Activated T-cell treated with anti-CD3 and anti-CD28 coated beads, Interleukin-2, amount 50 U/mL, for 1 hour (primary cell): ENCODE measurements around the gene MT1F.
"Not testable (repeated sequence)": the region's sequence is repeated elsewhere in the genome, so short reads cannot be mapped to it uniquely, and the experiment has no call there.

Source experiments
- DNase-seq: peaks from one replicate; pipeline ENCODE4 v3.0.0-alpha.2; 2020

The MT1F gene

GRCh38 chr16:56673921-56674320 lies 16.2 kb downstream of the MT1F start:
- DNase-seq: no peak

DNA sequence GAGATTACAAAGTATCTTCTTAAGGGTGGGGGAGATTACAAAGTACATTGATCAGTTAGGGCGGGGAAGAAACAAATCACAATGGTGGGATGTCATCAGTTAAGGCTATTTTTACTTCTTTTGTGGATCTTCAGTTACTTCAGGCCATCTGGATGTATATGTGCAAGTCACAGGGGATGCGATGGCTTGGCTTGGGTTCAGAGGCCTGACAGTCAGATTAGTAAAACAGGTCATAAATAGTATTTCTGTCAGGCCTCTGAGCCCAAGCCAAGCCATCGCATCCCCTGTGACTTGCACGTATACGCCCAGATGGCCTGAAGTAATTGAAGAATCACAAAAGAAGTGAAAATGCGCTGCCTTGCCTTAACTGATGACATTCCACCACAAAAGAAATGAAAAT lies 16.8 kb downstream of the MT1F start:
- DNase-seq: not testable (repeated sequence)

DNA sequence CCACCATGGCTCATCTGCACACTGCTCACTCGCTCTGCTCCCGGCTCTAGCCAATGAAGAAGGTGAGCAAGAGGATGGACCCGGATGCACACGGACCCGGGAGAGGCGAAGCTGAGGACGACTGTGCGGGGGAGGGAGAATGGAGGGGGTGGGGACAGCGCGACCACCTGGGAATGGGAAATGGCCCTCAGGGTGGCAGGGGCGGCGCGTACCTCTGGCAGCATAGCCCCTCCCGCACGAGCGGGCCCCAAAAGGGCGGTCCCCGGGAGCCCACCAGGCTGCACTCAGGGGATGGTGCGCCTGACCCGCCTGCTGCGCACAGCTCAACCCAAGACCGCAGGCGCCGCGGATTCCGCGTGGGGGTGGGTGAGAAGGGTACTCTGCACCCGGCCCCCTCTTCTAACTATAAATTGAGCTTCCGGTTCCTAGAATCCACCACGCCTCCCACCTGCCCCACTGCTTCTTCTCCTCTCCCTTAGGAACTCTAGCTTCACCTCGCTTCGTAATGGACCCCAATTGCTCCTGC lies 18.0 kb downstream of the MT1F start:
- DNase-seq: peak; percentile 60

DNA sequence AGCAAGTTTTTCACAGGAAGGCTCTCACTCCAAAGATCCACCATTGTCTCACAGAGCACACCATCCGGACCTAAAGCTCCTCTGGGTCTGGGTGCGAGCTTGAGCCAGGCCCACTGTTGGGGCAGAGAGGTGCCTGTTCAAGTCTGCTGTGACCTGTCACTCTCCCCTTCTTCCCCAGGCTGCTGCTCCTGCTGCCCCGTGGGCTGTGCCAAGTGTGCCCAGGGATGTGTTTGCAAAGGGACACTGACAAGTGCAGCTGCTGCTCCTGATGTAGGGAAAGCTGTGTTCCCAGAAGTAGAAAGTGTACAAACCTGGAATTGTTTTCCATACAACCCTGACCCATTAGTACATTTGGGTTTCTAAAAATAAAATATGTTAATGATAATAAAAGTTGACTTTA lies 19.7 kb downstream of the MT1F start:
- no peak for DNase-seq

DNA sequence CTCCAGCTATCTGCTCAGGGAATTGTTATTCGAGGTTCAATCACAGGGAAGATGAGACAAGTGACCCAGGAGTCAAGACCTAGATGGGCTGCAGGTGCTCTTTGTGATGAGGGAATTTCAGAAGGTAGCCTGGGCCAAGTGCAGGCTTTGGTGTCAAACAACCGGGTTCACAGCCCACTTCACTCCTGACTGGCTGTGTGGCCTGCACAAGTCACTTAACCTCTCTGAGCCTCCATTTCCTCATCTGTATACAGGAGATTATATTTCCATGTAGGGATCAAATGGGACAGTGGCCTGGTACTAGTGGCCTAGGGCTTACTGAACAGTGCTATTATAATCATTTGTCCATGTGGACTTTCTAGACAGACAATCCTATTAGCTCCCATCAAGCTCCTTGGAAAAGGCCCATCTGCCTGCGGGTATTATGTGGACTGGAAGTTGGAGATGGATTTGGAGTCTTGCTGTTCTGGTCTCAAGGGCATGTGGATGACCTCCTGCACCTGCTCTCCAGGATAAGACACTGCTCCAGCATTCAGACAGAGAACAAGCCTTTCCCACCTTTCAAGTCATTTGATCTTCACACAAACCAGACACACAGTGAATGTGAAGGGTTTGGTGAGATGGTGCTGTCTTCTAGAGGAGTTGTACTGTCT lies 21.4 kb downstream of the MT1F start:
- DNase-seq: no peak

DNA sequence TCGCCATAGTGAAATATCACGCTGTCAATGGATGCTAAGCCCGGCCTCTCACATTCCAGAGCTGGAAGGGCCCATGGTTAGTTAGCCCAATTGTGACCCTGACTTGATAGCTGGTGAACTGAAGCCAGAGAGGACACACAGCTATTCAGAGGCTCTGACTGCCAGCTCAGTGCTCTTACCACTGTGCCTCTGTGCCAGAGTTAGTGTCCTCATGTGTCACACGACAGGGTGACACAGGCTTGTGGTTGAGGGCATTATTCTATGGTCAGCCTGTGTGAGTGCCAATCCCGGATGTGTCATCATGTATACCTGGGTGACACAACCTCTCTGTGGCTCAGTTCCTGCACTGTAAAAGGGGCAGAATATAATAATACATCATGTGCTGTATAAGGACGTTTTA lies 22.1 kb downstream of the MT1F start:
- DNase-seq: no peak

DNA sequence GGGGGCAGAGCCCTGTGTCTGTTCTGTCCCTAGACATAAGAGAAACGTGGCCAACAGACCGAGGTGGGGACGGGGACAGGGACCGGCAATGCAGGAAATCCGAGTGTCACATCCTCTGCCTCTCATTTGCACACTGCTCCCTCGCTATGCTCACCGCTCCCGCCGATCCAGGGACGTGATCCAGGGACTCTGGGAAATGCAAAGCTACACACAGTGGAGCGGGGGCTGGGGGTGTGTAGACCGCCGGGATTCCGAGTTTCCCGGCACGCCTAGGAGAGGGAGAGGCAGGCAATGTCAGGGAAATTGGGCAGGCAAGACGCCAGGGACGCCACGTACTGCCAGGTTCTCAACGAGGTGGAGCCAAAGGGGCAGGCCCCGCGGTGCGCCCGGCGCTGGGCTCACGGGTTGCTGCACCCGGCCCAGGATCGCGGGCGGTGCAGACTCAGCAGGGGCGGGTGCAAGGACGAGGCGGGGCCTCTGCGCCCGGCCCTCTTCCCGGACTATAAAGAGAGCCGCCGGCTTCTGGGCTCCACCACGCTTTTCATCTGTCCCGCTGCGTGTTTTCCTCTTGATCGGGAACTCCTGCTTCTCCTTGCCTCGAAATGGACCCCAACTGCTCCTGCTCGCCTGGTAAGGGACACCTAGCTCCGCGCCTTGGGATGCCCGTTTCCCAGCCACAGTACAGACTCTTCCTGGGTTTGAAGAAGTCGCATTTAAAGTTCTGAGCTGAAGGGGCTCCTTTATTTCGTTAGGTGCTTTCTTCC lies 24.4 kb downstream of the MT1F start, which contains the start of gene MT1X:
TSS of gene MT1X (plus strand) at position 532 of the 764 bp plus-strand sequence. CDS start at position 603, 71 bp downstream.
- peak; percentile 91 for DNase-seq

- DNase-seq: no peak
These were observed 25.1 kb downstream of the MT1F start for GRCh38 chr16:56682703-56683397.

DNA sequence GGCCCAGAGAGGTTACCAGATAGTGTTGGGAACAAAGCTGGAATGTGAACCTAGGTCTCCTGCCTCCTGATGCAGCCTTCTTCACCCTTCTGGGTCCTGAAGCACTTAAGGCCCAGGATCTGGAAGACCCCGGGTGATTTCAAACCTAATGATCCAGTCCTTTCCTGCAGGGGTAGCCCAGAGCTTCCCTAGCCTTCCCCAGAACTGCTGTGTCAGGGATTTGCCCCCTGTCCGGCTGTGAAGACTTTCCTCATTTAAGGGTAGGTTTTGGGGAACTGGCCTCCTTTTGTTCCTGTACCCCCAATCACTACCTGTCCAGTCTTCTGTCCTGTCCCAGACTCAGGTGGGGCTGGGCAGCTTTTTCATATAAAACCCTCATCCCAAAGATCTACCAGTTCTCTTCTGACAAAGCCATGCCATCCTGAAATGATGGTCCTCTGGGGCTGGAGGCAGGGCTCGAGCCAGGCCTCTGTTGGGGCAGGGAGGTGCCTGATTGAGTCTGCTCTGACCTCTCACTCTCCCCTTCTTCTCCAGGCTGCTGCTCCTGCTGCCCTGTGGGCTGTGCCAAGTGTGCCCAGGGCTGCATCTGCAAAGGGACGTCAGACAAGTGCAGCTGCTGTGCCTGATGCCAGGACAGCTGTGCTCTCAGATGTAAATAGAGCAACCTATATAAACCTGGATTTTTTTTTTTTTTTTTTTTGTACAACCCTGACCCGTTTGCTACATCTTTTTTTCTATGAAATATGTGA lies 25.8 kb downstream of the MT1F start:
- no peak for DNase-seq

GRCh38 chr16:56684256-56684925 lies 26.6 kb downstream of the MT1F start:
- no peak for DNase-seq

GRCh38 chr16:56684926-56685590 lies 27.3 kb downstream of the MT1F start:
- no peak for DNase-seq

DNA sequence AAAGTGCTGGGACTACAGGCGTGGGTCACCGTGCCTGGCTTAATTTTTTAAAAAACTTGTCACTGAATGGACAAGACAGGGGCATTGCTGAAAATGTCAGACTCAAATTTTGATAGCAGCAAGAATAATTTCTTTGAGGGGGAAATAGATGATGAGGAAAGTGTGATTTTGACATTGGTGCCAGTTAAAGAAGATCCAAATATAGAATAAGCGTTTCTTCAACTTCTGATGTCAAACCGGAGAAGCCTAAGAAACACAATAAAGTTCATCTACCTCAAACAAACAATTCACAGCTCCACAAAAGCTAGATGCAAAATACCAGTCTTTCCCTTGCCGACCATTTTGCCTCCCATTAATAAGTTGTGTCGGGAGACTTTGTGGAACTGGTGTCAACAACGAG lies 29.0 kb downstream of the MT1F start:
- no peak for DNase-seq

DNA sequence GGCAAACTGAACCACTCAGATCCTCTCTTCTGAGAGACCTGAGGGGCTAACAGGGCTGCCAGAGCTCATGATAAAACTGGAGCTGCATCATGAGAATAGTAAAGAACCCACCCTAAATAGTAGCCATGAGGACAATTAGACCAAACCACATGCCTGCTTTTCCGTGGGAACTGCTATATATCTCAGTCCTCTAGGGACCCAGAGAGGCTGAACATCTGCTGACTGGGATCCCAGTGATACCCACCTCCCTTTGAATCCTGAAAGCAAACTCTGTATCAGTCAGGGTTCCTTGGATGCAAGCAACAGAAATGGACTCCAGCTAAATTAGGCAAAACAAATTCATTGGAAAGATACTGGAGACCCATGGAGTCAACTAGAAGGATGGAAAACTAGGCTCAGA lies 31.0 kb downstream of the MT1F start:
- no peak for DNase-seq

- no peak for DNase-seq
These were observed 31.4 kb downstream of the MT1F start for GRCh38 chr16:56689171-56689570.

DNA sequence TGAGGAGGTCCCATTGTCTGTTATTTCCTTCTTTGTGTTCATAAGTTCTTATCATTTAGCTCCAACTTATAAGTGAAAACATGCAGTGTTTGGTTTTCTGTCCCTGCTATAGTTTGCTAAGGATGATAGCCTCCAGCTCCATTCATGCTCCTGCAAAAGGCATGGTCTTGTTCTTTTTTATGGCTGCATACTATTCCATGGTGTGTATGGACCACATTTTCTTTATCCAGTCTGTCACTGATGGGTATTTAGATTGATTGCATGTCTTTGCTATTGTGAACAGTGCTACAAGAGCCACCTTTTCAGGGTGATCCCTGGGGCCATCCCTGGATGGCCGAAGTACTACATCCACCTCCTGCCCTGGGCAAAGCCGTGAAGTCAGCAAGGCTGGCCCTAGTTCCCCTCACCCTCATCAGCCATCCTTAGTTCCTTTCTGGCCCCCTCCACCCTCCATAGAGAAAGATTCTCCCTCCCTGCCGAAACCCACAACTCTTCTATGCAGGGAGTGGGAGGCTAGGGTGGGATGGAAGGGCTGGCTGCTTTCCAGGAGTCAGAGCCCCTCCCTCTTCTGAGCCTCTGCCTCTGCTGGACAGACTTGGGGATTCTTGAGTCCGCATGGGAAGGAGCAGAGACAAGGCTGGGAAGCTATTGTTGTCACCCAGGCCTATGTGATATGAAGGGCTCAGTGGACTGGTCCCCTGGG lies 32.8 kb downstream of the MT1F start:
- DNase-seq: no peak

- no peak for DNase-seq
These were observed 34.1 kb downstream of the MT1F start for GRCh38 chr16:56691885-56692284.

- DNase-seq: no peak
These were observed 37.5 kb downstream of the MT1F start for GRCh38 chr16:56695246-56695645.

GRCh38 chr16:56697456-56698155 lies 39.8 kb downstream of the MT1F start:
- no peak for DNase-seq

DNA sequence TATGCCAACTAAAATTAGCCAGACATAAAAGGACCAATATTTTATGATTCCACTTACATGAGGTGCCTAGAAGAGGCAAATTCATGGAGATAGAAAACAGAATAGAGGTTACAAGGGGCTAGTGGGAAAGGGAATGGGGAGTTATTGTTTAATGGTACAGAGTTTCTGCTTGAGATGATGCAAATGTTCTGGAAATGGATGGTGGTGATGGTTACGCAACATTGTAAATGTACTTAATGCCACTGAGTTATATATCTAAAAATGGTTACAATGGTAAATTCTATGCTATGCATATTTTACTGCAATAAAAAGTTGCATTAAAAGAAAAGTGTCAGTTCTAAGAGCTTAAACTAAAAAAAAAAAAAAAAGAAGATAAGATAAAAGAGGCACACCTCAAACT lies 42.4 kb downstream of the MT1F start:
- DNase-seq: no peak

DNA sequence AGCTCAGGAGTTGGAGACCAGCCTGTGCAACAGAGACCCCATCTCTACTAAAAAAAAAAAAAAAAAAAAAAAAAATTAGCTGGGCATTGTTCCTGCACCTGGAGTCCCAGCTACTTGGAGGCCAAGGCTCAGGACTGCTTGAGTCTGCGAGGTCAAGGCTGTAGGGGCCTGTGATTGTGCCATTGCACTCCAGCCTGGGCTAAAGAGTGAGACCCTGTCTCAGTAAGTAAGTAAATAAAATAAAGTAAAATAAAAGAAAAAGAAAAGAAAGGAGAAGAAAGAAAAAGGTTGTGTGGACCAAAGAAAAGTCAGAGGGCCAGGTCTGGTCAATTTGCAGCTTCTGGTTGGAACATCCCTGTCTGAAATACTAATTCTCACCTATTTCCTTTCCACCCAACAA lies 42.9 kb downstream of the MT1F start:
- no peak for DNase-seq
